Posterior vena cava (tissue), 2 donors: ENCODE data around the gene GFRA1. TPM values are rescaled to one million over a fixed set of nuclear protein-coding genes. Genes with fewer than 3 reads are reported as not detected.

Experiments used
- DNase-seq: peaks from one replicate; pipeline ENCODE4 v3.0.0-alpha.2; 2020; ENCODE audit warnings: low spot score
- intact Hi-C, 2 donors: fragments of 100-400 bp; cut with DNase I; formaldehyde crosslinking; loops; one replicate each; pipeline versions ENCODE4 v1.14.1 to v1.14.2; 2022 to 2023
- total RNA-seq, 2 donors: library from RNA; stranded (reverse); fragmentation: NEBNext Ultra II Directional; extraction: Animal tissue kit (Norgen Biotek cat#: 25700); gene quantifications; one replicate each; pipeline ENCODE4 v1.2.1, GENCODE V29; 2021
- donor health status: DM: yes; HTN: yes; CAD: no.
- donor health status: DM: yes; HTN: yes; CAD: no.

GFRA1 gene
- total RNA-seq, 2 donors from 2014 or later, result 16.4 to 18.6 TPM

DNA sequence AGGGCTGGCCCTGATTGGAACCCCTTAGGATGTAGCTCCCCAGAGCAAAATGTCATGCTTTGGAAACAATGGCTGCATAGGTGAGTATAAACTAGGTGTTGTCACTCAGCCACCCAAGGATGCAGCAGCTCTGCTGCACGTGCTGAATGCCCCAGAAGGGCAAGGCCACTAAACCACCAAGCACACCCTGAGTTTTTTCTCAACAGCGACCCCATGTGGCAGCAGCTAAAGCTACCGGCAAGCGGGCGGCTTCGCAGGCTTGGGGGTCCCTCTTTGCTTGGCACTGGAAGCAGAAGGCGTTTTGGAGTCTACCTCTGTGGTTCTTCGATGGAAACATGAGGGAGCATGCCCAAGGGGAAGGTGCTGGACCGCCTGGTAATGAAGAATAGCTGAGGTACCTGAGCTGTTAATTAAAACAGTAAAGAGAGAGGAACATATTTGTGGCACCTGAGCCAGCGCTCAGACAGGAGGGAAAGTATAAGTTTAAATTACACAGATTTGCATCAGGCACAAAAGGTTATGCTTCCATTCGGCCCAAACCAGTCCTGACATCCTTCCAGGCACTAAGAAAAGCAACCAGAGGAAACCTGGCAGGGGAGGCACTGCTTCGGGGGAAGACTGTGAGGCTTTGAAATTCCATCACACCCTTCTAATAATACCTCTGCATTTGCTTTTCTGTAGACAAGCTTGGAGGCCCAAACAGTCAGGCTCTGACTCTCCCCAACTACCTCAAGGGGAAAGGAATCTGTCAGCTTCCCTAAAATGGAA is 152.1 kb downstream of the GFRA1 start:
- no peak for DNase-seq

GRCh38 chr10:116118847-116119246 is 154.2 kb downstream of the GFRA1 start:
- intact Hi-C loops, result no loop called here
- DNase-seq, result no peak

More for the DNA sequence above, 152.1 kb downstream of the GFRA1 start:
- intact Hi-C loops, result no loop called here

- intact Hi-C loops, result no loop called here
These were observed 157.2 kb downstream of the GFRA1 start for GRCh38 chr10:116115797-116116196.

DNA sequence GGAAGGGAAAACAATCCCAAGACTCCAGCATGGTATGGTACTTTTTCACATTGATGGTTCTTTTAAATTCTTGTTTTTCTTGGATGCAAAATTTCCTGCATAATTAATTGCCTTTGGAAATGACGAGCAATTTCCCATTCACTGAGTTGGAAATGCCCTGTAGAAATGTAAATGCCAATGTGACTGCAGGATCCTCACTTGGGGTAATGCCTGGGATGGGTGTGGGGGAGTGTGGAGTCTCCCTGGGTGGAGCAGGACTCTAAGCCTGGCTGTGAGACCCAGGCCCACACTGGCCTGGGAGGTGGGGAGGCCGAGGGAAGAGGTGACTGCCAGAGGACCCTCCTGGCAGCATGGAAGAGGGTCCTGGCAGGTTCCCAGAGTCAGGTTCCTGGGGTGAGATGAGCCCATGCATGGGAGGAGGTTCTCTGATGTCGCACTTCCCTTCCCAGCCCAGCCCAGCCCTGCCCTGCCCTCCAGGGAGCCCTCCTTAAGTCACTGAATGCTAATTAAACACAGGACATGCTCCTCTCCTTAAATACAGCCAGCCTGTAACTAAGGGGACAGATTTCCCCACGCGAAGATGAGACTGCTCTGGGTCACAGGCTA is 157.9 kb downstream of the GFRA1 start:
- no peak for DNase-seq
- intact Hi-C loops, result no loop called here

More at GRCh38 chr10:116115797-116116196, 157.2 kb downstream of the GFRA1 start:
- no peak for DNase-seq

- intact Hi-C loops, result no loop called here
- DNase-seq, result no peak
These were observed 159.1 kb downstream of the GFRA1 start for GRCh38 chr10:116113721-116114501.

GRCh38 chr10:116112232-116113231 is 160.5 kb downstream of the GFRA1 start:
- intact Hi-C loops, result no loop called here
- DNase-seq, result no peak

DNA sequence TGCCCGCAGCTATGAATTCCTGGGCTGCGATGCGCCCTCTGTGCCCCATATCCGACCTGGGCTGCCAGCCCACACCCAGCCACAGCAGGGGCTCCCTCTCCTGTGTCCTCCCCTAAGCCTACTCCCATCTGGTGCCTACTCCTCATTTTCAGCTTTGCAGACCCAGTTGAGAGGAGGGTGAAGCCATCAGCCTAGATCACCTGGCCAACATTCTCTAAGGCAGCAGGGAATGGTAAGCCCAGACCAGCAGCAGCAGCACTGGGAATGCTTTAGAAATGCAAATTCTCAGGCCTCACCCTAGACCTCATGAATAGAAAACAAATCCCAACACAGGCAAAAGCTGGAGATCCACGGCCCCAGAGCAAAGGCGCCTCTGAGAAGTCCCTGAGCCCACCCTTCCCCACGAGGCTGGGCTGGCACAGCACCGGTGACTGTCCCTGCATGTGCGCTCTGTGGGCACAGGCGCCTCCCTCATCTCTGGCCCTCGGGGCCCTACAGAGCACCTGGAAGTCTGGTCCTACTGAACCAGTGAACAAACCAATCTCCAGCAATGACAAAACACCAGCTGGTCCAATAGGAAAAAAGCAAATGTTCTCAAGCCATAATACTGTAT is 161.4 kb downstream of the GFRA1 start:
- intact Hi-C loops, result no loop called here
- no peak for DNase-seq

DNA sequence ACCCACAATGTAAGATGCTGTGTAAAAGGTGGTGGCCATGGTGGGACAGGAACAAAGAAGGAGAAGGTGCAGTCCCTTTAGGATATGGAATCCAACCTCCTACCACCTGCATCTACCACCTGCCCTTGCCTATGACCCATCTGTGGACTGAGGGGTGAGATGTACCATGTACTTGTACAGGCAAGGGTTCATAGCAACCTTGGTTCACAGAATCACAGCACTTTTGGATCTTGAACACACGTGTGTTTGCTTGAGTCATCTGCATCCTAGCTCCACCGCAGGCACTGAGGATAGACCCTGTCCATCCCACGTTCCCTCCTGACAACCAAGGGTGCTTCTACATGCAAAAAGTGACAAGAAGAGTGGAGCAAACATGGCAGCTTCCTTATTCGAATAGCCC is 162.3 kb downstream of the GFRA1 start:
- intact Hi-C loops, result no loop called here
- DNase-seq, result no peak

GRCh38 chr10:116109881-116110280 is 163.1 kb downstream of the GFRA1 start:
- intact Hi-C loops, result no loop called here
- DNase-seq, result no peak

DNA sequence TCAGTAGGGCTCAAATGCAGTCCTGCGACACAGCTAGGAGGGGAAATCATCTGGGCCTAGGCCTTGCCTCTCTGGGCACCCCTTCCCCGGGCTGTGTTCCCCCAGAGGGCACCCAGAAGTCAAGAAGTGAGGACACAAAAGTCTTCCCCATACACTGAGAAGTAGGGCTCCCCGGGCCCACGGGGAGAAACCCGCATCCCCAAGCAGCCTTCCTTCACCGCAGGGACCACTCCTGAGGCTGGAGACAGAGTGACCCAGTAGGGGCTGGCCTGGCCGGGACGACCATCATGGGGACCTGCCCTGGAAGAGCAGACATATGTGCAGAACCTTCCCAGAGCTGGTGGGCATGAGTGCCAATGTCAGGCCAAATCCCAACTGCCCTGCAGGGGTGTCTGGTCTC is 163.5 kb downstream of the GFRA1 start:
- intact Hi-C loops, result no loop called here
- DNase-seq, result no peak

- DNase-seq, result no peak
- intact Hi-C loops, result no loop called here
These were observed 164.9 kb downstream of the GFRA1 start for GRCh38 chr10:116108095-116108494.

GRCh38 chr10:116106611-116107010 is 166.4 kb downstream of the GFRA1 start:
- intact Hi-C loops, result no loop called here
- no peak for DNase-seq

GRCh38 chr10:116105264-116105663 is 167.7 kb downstream of the GFRA1 start:
- no peak for DNase-seq
- intact Hi-C loops, result no loop called here

GRCh38 chr10:116104210-116104932 is 168.6 kb downstream of the GFRA1 start:
- intact Hi-C loops, result no loop called here
- no peak for DNase-seq

GRCh38 chr10:116103668-116104067 is 169.3 kb downstream of the GFRA1 start:
- intact Hi-C loops, result no loop called here
- DNase-seq, result no peak

DNA sequence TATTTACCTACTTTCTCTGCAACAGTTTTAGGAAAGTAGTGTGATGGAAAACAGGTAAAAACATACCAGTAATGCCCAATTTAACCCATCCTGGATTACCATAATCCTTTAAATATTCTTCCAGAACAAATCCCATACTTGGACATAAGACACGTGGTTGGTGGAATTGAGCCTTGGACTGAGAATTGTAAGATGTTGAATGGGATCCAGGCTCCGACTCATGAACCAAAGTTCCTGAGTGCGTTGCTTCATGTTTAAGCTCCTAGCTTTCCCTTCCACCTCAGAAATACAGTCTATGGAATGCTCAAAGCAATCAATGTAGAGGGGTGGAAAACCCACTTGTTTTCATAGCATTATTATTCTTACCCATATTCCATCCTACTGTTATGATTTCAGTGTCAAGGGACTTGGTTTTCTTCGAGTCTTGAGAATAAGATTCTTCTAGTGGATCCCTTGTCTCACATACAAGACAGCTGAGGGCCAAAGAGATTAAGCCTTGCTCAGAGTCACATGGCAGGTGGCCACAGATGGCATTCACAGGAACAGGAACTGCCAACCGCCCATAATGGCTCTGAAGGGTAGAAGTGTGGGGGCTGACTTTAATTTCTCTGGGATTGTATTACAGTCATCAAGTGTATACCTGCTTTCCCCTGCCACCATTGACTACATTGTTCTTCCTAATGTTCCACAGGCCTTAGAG is 171.2 kb downstream of the GFRA1 start:
- intact Hi-C loops, result no loop called here
- no peak for DNase-seq

DNA sequence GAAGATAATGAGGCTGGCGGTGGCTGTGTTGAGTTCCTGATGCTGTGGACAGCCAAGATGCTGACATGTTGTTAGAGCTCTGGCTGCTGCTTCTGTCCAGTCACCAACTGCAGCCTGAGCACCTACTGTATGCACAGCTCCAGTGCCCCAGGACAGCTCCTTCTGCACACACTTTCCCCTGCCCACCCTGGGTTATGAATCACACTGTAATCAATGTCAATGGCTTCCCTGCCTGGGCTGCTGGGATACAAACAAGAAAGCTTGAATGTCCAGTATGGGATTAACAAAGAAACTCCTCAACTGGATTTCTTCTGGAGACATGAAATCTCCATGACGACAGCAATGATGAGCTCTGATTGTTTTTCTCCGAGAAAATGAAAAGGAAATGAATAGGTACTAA is 172.0 kb downstream of the GFRA1 start:
- no peak for DNase-seq
- intact Hi-C loops, result no loop called here

DNA sequence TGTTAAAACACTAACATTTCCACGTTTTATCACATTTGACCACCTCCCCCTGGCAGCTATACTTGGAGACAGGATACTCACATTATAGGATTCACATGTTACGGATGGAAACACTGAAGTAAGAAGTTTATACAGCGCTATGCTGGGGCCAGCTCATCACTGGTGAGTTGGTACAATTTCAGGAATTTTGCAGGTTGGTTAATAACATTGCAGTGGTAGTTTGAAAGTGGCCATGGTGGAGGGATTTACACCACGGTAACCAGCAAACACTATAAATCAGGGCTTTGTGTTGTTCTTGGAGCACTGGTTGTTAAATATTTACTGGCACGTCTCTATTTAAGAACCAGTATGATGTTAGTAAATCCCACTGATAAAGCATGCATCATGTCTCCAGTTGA is 174.0 kb downstream of the GFRA1 start:
- DNase-seq, result no peak
- intact Hi-C loops, result no loop called here
